Activated CD8-positive, alpha-beta T cell treated with anti-CD3 and anti-CD28 coated beads for 36 hours (primary cell): Measurements from ENCODE around the gene CCDC97. TPM values are rescaled to one million over a fixed set of nuclear protein-coding genes. Genes with fewer than 3 reads are reported as not detected.

ENCODE experiments used
- ATAC-seq: fragments of 200-7000 bp; cut with Tn5 transposase; one replicate; pipeline ENCODE4 v1.10.0; 2021; ENCODE audit warnings: mild to moderate bottlenecking, moderate library complexity
- CTCF ChIA-PET: fragments of 350-600 bp; sonication (Branson Sonifier 250); formaldehyde crosslinking; loops from one replicate; lab custom pipeline; 2021; ENCODE audit warnings: antibody characterized with exemption; lab: Charles Lee
- POLR2A ChIA-PET: fragments of 350-600 bp; sonication (Branson Sonifier 250); formaldehyde crosslinking; loops from one replicate; lab custom pipeline; 2021; ENCODE audit warnings: antibody characterized with exemption; lab: Charles Lee
- DNase-seq: peaks from one replicate; pipeline ENCODE4 v3.0.0-alpha.2; 2020
- H3K27ac Mint-ChIP-seq: one replicate; pipeline ENCODE4 v1.8.0; 2021; ENCODE audit warnings: mild to moderate bottlenecking, mixed read lengths
- H3K27me3 Mint-ChIP-seq: one replicate; pipeline ENCODE4 v1.8.0; 2021; ENCODE audit warnings: mixed read lengths
- H3K36me3 Mint-ChIP-seq: one replicate; pipeline ENCODE4 v1.8.0; 2021; ENCODE audit warnings: low read depth, mixed read lengths
- H3K4me1 Mint-ChIP-seq: one replicate; pipeline ENCODE4 v1.8.0; 2021; ENCODE audit warnings: low read depth, mixed read lengths
- H3K4me3 Mint-ChIP-seq: one replicate; pipeline ENCODE4 v1.8.0; 2021; ENCODE audit warnings: mild to moderate bottlenecking, moderate library complexity, mixed read lengths
- H3K9me3 Mint-ChIP-seq: one replicate; pipeline ENCODE4 v1.8.0; 2021; ENCODE audit warnings: mixed read lengths
- CTCF ChIP-seq: fragments of 200-600 bp; IDR thresholded peaks from one replicate; pipeline ENCODE4 v1.8.0; 2022; ENCODE audit warnings: antibody characterized with exemption, mild to moderate bottlenecking
- intact Hi-C: fragments of 100-400 bp; cut with micrococcal nuclease; formaldehyde crosslinking; loops from one replicate; pipeline ENCODE4 v1.10.0; 2022
- total RNA-seq, 2 experiments: library from RNA; stranded (reverse); gene quantifications; one replicate each; pipeline ENCODE4 v1.2.3, GENCODE V29; 2021

CCDC97 gene
- total RNA-seq, 2 experiments from 2014 or later: 15.9 to 20.4 TPM

- no peak for DNase-seq
- POLR2A ChIA-PET: interaction anchor here (0.7 to 2.2 kb wide), 5 partner anchors 13 to 30 kb away, joined by 3 to 8 read pairs (median 4); partner anchors contain the start of gene HNRNPUL1
- CTCF ChIA-PET: interaction anchor here (0.7 to 1.8 kb wide), 2 partner anchors 15 to 21 kb away, joined by 3 to 5 read pairs; no protein-coding TSS in a partner anchor
- Mint-ChIP-seq H3K36me3 (peaks cover 74% of the 10 kb centered on the region), H3K4me1 (peaks cover 39% of the 10 kb centered on the region), H3K9me3 (no peaks in the 10 kb centered on the region), H3K27ac (no peak overlapping the region), H3K27me3 (no peaks in the 10 kb centered on the region), H3K4me3 (no peak overlapping the region)
- intact Hi-C loops: no loop called here
- ATAC-seq: no peak
- TF ChIP-seq CTCF: no peak
Observed at GRCh38 chr19:41294393-41294792, 15.6 kb upstream of the CCDC97 start.

GRCh38 chr19:41295499-41295898 lies 14.5 kb upstream of the CCDC97 start:
- peaks cover 50% of the 10 kb centered on the region for H3K4me1 Mint-ChIP-seq
- ChIA-PET POLR2A (interaction anchor here (0.6 to 1.2 kb wide), 2 partner anchors 32 to 51 kb away, joined by 3 to 5 read pairs; no protein-coding TSS in a partner anchor), CTCF (interaction anchor here (1.8 kb wide), 1 partner anchor 14 kb away, joined by 5 read pairs; no protein-coding TSS in a partner anchor)
- no peak for TF ChIP-seq CTCF
- intact Hi-C loops: no loop called here
- peak overlapping the region; percentile 32 for H3K27ac Mint-ChIP-seq
- no peak overlapping the region for H3K4me3 Mint-ChIP-seq
- ATAC-seq (no peak), DNase-seq (no peak)
- H3K36me3 Mint-ChIP-seq: peaks cover 80% of the 10 kb centered on the region
- H3K9me3 Mint-ChIP-seq: no peaks in the 10 kb centered on the region
- H3K27me3 Mint-ChIP-seq: no peaks in the 10 kb centered on the region

GRCh38 chr19:41296433-41296871 lies 13.5 kb upstream of the CCDC97 start:
- intact Hi-C loops: no loop called here
- peak overlapping the region; percentile 84 for H3K27ac Mint-ChIP-seq
- TF ChIP-seq CTCF: no peak
- H3K4me3 Mint-ChIP-seq: no peak overlapping the region
- ChIA-PET POLR2A (interaction anchor here (14.9 kb wide), 1 partner anchor 32 kb away, joined by 179 read pairs; the partner anchor contains the start of gene HNRNPUL1), CTCF (interaction anchor here (2.6 kb wide), 1 partner anchor 11 kb away, joined by 18 read pairs; no protein-coding TSS in a partner anchor)
- H3K36me3 Mint-ChIP-seq: peaks cover 80% of the 10 kb centered on the region
- ATAC-seq (no peak), DNase-seq (no peak)
- H3K4me1 Mint-ChIP-seq: peaks cover 59% of the 10 kb centered on the region
- no peaks in the 10 kb centered on the region for H3K27me3 Mint-ChIP-seq
- H3K9me3 Mint-ChIP-seq: no peaks in the 10 kb centered on the region

GRCh38 chr19:41297628-41298347 lies 12.2 kb upstream of the CCDC97 start:
- Mint-ChIP-seq H3K4me3 (no peak overlapping the region), H3K27me3 (no peaks in the 10 kb centered on the region), H3K4me1 (peaks cover 70% of the 10 kb centered on the region), H3K9me3 (no peaks in the 10 kb centered on the region), H3K27ac (peak overlapping the region; percentile 84), H3K36me3 (peaks cover 79% of the 10 kb centered on the region)
- TF ChIP-seq CTCF: no peak
- ChIA-PET POLR2A (interaction anchor here (0.9 to 14.9 kb wide), 5 partner anchors 11 to 53 kb away, joined by 3 to 179 read pairs (median 6); partner anchors contain the start of genes CCDC97 and HNRNPUL1), CTCF (interaction anchor here (2.6 kb wide), 1 partner anchor 10 kb away, joined by 18 read pairs; no protein-coding TSS in a partner anchor)
- intact Hi-C loops: no loop called here
- DNase-seq (peak; percentile 31), ATAC-seq (peak; percentile 29)
